Activated CD8-positive, alpha-beta memory T cell treated with anti-CD3 and anti-CD28 coated beads for 48 hours (primary cell): Measurements from ENCODE around the gene MAP4K2.

Experiments used
- DNase-seq, 3 experiments: peaks; one replicate each; pipeline ENCODE4 v3.0.0-alpha.2; 2020; ENCODE audit warnings: low read depth in 2 of 3, low spot score in 2 of 3

The MAP4K2 gene

GRCh38 chr11:64769283-64769682 lies 33.7 kb downstream of the MAP4K2 start:
- no peak for DNase-seq

- no peak for DNase-seq
Observed at GRCh38 chr11:64768300-64768694, 34.7 kb downstream of the MAP4K2 start.

- peak in 2 of 3 experiments; percentile 80 to 83 for DNase-seq
Observed at GRCh38 chr11:64767344-64768299, 35.4 kb downstream of the MAP4K2 start.

GRCh38 chr11:64766881-64767280 lies 36.1 kb downstream of the MAP4K2 start:
- DNase-seq, result no peak

- no peak for DNase-seq
Observed at GRCh38 chr11:64765851-64766665, 37.0 kb downstream of the MAP4K2 start.

- DNase-seq, result no peak
Observed at GRCh38 chr11:64765291-64765850, 37.6 kb downstream of the MAP4K2 start.

GRCh38 chr11:64764753-64765152 lies 38.3 kb downstream of the MAP4K2 start:
- DNase-seq, result no peak

GRCh38 chr11:64764040-64764611 lies 38.9 kb downstream of the MAP4K2 start:
- DNase-seq, result no peak

- no peak for DNase-seq
Observed at GRCh38 chr11:64763526-64764039, 39.4 kb downstream of the MAP4K2 start.

- no peak for DNase-seq
Observed at GRCh38 chr11:64762674-64763525, 40.1 kb downstream of the MAP4K2 start.

- DNase-seq, result no peak
Observed at GRCh38 chr11:64762277-64762673, 40.7 kb downstream of the MAP4K2 start.

- DNase-seq, result no peak
Observed at GRCh38 chr11:64760759-64761420, 42.1 kb downstream of the MAP4K2 start.

GRCh38 chr11:64759722-64760719 lies 43.0 kb downstream of the MAP4K2 start, which contains the start of gene PYGM:
Gene PYGM, minus strand, starts transcription at chr11:64759974. Its CDS starts 76 bp downstream, at chr11:64759898.
- no peak for DNase-seq

- DNase-seq, result no peak
Observed at GRCh38 chr11:64759131-64759721, 43.8 kb downstream of the MAP4K2 start.

- DNase-seq, result no peak
Observed at GRCh38 chr11:64758330-64759079, 44.5 kb downstream of the MAP4K2 start.

GRCh38 chr11:64757549-64758329 lies 45.3 kb downstream of the MAP4K2 start:
- no peak for DNase-seq
